Fibroblast of skin of right quadriceps (primary cell): ENCODE data around the gene CALY.
A peak's percentile ranks its signal among the peaks of the same experiment; 100 is the strongest.
"Not testable (repeated sequence)": the region's sequence is repeated elsewhere in the genome, so short reads cannot be mapped to it uniquely, and the experiment has no call there.

ENCODE experiments used
- DNase-seq: peaks from one replicate; pipeline ENCODE4 v3.0.0-alpha.2; 2013

CALY gene, protein sequence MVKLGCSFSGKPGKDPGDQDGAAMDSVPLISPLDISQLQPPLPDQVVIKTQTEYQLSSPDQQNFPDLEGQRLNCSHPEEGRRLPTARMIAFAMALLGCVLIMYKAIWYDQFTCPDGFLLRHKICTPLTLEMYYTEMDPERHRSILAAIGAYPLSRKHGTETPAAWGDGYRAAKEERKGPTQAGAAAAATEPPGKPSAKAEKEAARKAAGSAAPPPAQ

DNA sequence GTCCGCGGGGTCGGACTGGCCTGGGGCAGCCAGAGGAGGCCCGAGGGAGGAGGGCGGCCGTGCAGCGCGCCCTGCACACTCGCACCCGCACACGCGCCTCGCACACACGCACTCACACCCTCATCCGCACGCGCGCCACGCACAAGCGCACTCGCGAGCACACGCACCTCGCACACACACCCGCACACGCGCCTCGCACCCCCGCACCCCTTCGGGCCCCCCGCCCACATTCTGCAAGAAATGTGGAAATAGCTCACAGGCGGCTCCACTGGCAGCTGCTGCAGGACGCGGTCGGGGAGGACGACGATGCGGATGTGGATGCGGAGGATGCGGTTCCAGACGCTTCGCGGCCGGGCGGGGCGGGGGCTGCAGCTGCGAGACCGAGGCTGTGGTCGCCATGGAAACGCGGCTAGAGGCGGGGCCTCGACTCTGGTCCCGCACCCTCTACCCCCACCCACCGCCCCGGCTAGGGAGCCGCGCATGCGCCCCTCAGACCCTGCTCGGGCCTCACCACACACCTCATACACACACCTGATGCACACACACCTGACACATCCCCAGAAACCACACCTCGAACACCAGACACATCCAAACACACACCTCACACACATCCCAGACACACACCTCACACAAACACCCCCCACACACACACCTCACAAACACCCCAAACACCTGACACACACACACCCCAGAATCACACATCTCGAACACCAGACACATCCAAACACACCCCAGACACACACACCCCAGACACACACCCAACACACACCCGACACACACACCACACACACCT, at the start of gene CALY:
CALY (minus strand) TSS at position 320 of the 793 bp plus-strand sequence. CDS start 7,907 bp downstream, outside the sequence.
- no peak for DNase-seq

DNA sequence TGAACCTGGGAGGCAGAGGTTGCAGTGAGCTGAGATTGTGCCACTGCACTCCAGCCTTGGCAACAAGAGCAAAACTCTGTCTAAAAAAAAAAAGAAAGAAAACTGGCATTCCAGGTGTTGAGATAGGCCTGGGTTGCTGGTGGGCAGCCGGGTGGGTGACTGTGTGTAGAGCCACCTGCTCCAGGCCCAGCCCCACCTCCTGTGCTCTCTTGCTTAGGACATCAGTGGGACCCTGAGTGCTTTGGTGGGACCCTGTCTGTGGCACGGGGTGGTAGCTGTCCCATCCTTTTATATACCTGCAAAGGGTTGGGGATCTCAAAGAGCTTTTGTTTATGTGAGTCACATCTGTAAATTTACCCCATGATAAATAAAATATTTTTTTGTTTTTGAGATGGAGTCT, 48.5 kb upstream of the CALY start:
- DNase-seq, result no peak

DNA sequence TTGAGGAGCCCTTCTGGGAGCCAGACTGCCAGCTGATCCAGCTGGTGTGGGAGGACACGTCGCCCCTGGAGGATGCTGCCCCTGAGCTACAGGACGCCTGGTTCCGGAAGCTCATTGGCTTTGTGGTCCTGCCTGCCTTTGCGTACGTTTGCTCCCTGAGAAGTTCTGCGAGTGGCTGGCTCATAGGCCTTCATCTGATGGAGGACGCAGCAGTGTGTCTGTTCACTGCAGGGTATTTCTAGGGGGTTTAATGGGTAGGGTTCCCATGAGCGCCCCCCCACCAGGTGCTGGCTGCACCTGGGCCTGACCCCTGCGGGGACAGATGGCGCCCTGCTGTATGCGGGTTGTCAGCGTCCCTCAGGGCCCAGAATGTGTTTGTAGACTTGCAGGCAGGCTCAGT, 47.4 kb upstream of the CALY start:
- DNase-seq, result no peak

DNA sequence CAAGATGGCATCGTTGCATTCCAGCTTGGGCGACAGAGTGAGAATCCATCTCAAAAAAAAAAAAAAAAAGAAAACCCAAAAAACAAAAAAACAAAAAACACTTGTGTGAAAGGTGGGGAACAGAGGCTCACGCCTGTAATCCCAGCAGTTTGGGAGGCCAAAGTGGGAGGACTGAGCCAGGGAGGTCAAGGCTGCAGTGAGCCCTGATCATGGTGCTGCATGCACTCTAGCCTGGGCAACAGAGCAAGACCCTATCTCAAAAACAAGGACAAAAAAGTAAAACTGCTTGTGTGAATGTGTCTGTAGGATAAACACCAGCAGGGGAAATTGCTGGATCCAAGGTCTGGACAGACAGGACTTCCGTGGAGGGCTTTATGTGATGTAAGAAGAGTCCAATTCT, 46.9 kb upstream of the CALY start:
- no peak for DNase-seq

DNA sequence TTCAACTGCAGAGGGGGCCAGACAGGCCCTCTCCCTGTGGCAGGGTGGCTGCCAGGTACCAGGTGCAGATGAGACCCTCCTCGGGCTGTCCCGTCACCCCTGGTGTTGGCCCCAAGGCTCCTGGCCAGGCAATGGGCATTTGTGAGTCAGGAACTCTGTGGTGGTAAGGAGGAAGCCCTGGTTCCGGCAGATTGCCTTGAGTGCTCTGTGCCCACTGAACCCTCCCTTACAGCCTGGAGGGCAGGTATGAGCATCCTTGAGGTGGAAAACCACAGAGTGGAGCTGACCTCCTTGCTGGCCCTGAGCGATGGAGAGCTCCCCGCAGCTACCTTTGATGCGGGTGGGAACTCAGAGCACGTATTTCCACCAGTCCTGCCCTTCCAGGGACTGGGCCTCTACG, 44.3 kb upstream of the CALY start:
- no peak for DNase-seq

DNA sequence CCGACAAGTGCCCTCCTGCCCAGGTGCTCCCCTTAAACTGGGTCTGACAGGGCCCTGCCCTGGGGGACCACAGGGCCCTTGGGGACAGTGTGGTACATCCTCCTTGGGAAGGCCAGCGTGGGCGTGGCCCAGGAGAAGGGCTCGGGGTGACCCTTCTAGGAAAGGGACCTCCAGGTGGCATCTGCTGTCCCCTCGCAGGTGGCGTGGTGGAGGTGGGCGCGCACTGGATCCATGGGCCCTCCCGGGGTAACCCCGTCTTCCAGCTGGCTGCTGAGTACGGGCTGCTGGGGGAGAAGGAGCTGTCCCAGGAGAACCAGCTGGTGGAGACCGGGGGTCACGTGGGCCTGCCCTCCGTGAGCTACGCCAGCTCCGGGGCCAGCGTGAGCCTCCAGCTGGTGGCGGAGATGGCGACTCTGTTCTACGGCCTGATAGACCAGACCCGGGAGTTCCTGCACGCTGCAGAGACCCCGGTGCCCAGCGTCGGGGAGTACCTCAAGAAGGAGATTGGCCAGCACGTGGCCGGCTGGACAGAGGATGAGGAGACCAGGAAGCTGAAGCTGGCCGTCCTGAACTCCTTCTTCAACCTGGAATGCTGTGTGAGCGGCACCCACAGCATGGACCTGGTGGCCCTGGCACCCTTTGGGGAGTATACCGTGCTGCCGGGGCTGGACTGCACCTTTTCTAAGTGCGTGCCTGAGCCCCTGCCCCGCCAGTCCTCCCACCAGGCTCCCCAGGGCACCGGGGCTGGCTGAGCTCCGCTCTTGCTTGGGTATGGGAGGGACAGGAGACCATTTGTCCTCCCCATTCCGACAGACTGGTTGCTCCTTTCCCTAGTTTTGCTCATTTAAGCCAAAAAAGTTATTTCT, 43.3 kb upstream of the CALY start:
- no peak for DNase-seq

DNA sequence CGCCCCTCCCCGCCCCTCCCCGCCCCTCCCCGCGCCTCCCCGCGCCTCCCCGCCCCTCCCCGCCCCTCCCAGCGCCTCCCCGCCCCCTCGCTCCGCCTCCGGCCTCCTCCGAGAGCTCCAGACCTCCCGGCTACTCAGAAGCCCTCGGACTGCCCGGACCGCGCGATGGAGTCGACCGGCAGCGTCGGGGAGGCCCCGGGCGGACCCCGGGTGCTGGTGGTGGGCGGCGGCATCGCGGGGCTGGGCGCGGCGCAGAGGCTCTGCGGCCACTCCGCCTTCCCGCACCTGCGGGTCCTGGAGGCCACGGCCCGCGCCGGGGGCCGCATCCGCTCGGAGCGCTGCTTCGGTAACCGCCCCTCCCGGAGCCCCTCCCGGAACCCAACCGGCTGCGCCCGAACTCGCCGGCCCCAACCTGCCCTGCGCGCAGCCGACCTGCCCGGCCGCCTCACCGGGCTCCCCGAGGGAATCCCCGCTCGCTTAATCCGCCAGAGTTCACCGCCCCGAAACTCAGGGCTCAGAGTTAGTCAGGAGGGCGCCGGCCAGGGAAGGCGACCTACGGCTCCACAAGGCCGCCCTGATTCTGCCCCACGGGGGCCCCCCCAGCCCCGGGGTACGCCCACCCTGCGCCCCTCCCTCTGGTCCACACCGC, 42.6 kb upstream of the CALY start, which contains the start of gene PAOX:
PAOX (plus strand) TSS at position 111 of the 649 bp plus-strand sequence; CDS start at position 166, 55 bp downstream.
- DNase-seq, result peak; percentile 37

DNA sequence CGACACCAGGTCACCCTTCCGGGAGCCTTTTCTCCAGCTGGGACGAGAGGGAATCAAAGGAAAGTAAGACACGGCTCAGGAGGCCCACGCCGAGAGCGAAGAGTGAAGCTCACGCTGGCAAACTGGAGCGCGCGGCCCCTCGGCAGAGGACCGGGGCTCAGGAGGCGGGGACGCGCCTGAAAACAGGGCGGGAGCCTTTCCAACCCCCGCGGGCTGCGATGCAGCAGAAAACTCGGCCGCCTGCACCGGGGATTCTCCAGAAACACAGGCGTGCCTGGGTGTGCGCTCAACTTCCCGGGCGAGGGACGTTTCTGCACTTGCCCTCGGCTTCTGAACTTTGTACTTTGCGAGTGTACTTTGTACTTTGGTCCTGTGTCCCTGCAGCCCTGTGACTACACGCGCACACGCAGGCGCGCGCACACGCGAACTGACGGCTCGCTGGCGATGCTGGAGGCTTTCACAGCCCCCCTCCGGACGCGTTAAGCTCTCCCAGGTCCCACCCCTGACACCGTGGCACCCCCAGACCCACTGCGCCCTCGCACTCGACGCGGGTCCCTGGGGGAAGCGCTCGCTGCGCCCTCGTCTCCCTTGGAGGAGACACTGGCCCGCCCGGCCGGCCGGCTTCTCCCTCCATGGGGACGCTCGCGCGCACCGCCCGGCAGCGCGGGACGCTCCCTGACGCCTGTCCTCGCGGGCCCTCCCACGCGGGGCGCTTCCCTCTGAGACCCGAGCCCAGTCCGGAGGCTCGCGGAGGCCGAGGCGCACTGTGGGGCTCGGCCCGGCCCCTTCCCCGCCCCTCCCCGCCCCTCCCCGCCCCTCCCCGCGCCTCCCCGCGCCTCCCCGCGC, 41.8 kb upstream of the CALY start:
- DNase-seq, result peak; percentile 32

DNA sequence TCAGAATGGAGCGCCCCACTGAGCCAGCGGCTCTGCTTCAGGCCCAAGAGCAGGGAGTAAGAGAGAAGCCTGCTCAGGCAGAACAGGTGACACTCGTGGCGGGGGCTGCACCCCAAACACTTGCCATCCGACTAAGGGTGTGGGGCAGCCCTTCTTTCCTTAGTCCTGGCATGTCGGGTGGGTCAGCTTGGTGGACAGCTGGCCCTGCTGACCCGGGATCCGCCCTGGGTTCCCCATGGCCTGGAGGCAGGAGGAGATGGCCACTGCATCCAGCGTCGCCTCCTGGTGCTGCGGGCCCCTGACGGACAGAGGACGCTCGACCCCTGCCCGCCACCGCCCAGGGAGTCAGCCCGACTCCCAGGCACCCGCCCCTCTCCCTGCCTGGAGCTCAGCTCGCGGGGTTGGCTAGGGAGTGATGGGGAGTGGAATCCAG, 41.1 kb upstream of the CALY start:
- no peak for DNase-seq

DNA sequence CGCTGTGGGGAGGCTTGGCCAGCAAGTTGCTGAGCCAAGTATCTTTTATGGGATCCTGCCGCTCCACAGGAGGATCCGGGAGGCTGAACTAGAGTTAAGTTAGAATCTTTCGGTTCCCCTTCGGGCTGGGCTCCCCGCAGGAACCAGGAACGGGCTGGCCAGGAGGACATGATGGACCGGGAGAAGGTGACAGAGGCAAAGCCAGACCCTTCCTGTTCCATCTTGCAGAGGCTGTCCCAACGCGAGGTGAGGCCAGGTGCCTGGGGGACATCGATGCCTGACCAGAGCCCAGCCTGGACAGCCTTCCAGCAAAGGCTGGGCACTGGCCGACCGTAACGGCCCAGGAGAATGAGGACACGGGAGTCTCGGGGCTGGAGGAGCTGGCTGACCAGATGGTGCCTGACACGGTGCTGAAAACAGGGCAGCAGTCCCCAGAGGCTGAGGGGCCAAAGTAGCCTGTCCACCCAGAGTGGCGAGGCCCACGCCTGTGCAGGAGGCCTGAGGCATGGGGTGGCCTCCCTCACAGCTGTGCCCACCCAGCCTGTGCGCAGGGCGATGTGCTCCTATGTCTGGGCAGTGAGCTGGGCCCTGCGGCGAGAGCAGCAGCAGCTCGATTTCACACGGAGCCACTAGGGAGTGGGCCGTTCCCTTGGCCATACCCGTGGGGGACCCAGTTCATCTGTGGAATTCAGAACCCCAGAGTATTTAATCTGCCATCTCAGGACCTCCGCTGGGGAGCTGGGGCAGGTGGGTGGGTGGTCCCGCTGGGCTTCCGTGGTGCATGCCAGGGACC, 40.5 kb upstream of the CALY start:
- DNase-seq, result no peak

DNA sequence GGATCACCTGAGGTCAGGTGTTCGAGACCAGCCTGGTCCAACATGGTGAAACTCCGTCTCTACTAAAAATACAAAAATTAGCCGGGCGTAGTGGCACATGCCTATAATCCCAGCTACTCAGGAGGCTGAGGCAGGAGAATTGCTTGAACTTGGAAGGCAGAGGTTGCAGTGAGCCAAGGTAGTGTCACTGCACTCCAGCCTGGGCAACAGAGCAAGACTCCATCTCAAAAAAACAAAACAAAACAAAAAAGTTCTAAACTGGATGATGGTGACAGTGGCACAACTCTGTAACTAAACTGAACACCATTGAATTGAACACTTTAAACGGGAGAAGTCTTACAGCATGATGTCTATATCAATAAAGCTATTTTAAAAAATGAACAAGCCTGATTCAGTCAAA, 39.5 kb upstream of the CALY start:
- not testable (repeated sequence) for DNase-seq

DNA sequence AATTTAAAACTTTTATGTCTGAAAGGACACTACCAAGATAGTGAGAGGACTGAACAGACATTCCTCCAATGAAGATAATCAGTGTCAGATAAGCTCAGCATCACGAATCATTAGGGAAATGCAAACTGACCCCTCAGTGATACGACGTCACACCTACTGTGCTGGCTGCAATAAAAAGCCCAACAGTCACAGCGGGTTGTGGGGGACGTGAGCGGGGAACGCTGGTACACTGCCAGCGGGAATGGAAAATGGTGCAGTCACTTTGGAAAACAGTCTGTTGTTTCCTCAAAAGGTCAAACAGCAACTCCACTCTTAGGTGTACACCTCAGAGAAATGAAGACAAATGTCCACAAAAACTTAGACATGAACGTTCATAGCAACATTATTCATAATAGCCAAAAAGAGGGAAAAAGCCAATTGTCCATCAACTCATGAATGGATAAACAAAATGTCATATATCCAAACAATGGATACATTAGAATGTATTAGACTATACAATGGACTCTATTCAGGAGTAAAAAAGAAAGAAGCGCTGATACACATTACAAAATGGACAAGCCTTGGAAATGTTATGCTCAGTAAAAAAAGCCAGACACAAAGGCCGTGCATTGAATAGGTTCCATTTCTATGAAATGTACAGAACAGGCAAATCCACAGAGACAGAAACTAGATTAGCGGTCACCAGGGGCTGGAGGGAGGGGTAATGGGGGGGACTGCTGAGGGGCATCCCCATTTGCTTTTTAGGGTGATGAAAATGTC, 38.8 kb upstream of the CALY start:
- no peak for DNase-seq

DNA sequence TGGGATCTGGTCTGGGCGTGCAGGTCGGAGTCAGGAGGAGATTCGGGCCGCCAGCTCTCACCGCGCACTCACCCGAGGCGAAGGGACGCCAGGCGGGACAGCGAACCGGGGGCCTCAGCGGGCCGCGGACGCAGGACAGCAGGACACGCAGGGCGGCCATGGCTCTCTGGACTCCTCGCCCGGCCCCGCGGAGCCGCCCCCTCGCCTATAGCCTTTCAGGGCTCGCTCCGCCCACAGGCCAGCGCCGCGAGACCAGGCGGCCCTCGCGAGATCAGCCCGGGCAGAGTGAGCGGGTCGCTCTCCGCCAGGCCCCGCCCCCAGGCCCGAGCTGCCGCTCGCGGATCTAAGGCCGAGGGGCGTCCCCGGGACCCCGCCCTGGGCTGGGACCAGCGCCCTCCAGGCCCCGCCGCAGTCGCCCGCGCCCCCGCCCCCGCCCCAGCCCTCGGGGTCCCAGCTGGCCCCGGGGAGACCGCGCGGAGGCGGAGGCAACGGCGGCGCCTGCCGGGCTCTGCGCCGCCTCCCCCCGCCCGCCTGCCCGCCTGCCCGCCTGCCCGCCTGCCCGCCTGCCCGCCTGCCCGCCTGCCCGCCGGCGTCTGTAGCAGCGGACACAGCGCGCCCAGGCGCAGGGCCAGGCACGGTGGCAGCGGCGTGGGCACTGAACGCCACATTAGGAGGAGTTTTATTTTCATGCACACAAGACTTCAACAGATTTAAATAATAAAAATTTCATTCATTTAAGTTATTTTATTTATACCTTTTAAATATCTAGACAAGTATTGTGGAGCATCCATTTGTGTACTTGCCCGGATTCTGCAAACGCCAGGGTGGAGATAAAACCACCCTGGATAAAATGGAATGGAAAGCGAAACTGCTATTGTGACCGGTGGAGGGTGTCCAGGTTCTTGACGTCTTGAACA, 36.7 kb upstream of the CALY start, which contains the start of gene ECHS1:
ECHS1 (minus strand) TSS at position 181 of the 917 bp plus-strand sequence; CDS start at position 160, 21 bp downstream.
- peak; percentile 90 for DNase-seq

DNA sequence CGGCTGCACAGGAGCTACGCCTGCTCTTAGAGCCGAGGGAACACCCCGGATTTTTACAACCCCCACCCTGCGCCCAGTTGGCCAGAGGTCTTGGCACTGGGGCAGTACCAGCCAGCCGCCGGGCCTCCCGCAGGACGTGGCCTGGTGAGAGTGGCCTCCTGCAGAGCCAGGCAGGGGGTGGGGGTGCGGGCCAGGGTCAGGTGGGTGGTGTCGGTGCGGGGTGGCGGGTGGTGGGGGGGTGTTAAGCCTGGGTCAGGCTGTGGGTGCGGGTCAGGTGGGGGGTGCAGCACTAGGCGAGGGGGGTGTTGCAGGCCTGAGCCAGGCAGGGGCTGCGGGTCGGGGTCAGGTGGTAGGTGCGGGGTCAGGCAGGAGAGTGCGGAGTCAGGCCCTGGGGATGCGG, 35.8 kb upstream of the CALY start:
- no peak for DNase-seq

DNA sequence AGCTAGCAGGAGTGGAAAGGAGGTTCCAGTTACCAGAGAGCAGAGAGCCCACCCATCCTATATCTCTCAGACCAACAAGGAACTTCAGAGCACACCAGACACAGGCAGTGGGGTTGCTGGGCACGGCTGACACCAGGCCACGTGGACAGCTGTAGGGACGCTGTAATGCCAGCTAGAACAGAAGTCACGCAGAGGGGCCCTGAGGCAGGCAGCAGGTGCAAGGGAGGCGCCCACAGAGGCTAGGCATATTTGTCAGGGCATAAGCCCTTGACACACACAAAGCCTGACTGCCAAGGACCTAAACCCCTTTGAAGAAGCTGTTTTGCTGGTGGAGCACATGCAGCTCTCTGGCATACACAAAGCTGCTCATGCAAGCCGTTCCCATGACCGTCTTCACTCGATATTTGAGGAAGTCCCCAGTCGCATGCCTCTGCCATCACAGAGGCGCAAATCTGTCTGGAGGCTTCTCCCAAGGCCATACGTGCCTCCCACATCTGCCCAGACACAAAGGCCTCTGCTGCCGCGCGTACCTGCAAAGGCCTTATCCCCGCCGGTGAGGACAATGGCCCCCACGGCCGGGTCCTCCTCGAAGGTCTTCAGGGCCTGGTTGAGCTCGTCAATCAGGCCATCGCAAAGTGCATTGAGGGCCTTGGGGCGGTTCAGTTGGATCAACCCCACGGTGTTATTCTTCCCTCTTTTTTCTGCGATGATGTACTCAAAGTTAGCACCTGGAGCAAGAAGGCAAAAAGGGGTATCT, 33.5 kb upstream of the CALY start:
- DNase-seq, result no peak

DNA sequence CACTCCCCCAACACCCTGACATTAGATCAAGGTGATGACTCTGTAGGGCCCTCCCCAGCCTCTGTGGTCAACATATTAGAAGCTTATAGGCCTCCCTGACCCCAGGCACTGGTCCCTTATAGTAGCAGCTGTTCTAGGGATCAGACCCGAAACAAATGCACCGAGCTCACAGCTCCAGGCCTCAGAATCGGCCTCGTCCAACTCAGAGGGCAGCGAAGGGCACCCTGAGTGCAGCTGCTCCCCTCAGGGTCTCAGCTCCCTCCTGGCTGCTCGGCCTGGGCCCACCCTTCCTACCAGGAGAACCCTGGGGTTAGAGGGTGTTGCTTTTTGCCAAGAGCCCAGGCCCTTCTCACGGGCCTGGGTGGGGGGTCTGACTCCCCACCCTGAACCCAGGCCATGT, 31.5 kb upstream of the CALY start:
- no peak for DNase-seq

DNA sequence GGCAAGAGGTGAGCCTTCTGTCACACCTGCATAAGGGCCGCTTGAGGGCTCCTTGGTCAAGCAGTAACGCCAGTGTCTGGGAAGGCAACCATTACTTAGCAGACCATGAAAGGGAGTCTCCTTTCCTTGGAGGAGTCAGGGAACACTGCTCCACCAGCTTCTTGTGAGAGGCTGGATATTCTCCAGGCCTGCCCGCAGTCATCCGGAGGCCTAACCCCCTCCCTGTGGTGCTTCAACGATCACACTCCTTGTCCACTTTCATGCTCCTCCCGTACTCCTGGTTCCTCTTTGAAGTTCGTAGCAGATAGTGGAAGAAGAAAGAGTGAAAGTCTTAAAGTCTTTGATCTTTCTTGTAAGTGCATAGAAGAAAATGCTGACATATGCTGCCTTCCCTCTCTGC, 30.8 kb upstream of the CALY start:
- not testable (repeated sequence) for DNase-seq

DNA sequence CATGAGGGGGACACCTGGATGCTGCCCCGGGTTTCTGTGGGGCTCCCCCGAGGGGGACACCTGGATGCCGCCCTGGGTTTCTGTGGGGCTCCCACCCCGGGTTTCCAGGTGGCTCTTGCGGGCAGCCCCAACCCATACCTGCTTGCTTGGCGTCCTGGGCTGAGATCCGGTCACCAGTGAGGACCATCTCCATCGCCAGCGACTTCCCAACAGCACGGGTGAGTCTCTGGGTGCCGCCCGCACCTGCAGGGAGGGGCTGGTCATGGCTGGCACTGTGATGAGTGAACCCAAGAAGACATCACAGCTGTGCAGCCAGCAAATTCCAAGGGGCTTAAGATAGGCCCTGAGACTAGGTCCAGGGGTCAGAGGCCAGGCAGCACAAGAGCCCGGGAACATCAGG, 30.1 kb upstream of the CALY start:
- DNase-seq, result no peak
